ENCODE data around the gene FFAR4. TPM values are rescaled to one million over a fixed set of nuclear protein-coding genes. Genes with fewer than 3 reads are reported as not detected.

Gene FFAR4
- total RNA-seq, 1 donor from 2014 or later, result 0.08 TPM

- intact Hi-C loops (cut with micrococcal nuclease), result no loop called here
- peaks cover 12% of the 10 kb centered on the region for H3K9me3 ChIP-seq (replicated peaks)
- H3K36me3 ChIP-seq, result no peaks in the 10 kb centered on the region
- H3K27me3 ChIP-seq (ENCODE audit: low read depth), result peaks cover 68% of the 10 kb centered on the region
- DNase-seq, result no peak
- no peak overlapping the region for H3K4me3 ChIP-seq
- no peaks in the 10 kb centered on the region for H3K4me1 ChIP-seq
- H3K27ac ChIP-seq (replicated peaks), result no peak overlapping the region
- TF ChIP-seq CTCF (IDR thresholded peaks at IDR 0.05; ENCODE audit: borderline replicate concordance), result no peak
Measured at GRCh38 chr10:93608421-93608820, 42.0 kb downstream of the FFAR4 start.

- no peak for DNase-seq
- Histone ChIP-seq H3K4me3 (no peak within 1 kb of the TSS), H3K27ac (replicated peaks) (no peak within 1 kb of the TSS), H3K27me3 (ENCODE audit: low read depth) (peaks cover 29% of the 10 kb centered on the region), H3K9me3 (replicated peaks) (peaks cover 6% of the 10 kb centered on the region), H3K4me1 (no peaks in the 10 kb centered on the region), H3K36me3 (no peaks in the 10 kb centered on the region)
- intact Hi-C loops (cut with micrococcal nuclease), result no loop called here
- no peak for TF ChIP-seq CTCF (IDR thresholded peaks at IDR 0.05; ENCODE audit: borderline replicate concordance)
Measured at GRCh38 chr10:93612311-93612710, 45.8 kb downstream of the FFAR4 start, which contains the start of gene PDE6C. Gene PDE6C (plus strand): TSS chr10:93612537. CDS start chr10:93612726, 189 bp downstream.

- TF ChIP-seq CTCF (IDR thresholded peaks at IDR 0.05; ENCODE audit: borderline replicate concordance), result no peak
- intact Hi-C loops (cut with micrococcal nuclease), result no loop called here
- H3K4me3 ChIP-seq, result no peak overlapping the region
- no peaks in the 10 kb centered on the region for H3K36me3 ChIP-seq
- no peaks in the 10 kb centered on the region for H3K9me3 ChIP-seq (replicated peaks)
- peaks cover 26% of the 10 kb centered on the region for H3K27me3 ChIP-seq (ENCODE audit: low read depth)
- no peak for DNase-seq
- no peaks in the 10 kb centered on the region for H3K4me1 ChIP-seq
- no peak overlapping the region for H3K27ac ChIP-seq (replicated peaks)
Measured at GRCh38 chr10:93613126-93613525, 46.7 kb downstream of the FFAR4 start.

GRCh38 chr10:93614101-93614825 lies 47.8 kb downstream of the FFAR4 start:
- DNase-seq, result no peak
- Histone ChIP-seq H3K9me3 (replicated peaks) (no peaks in the 10 kb centered on the region), H3K27me3 (ENCODE audit: low read depth) (peaks cover 17% of the 10 kb centered on the region), H3K4me3 (no peak overlapping the region), H3K4me1 (no peaks in the 10 kb centered on the region), H3K36me3 (no peaks in the 10 kb centered on the region), H3K27ac (replicated peaks) (no peak overlapping the region)
- TF ChIP-seq CTCF (IDR thresholded peaks at IDR 0.05; ENCODE audit: borderline replicate concordance), result no peak
- intact Hi-C loops (cut with micrococcal nuclease), result no loop called here

- no peaks in the 10 kb centered on the region for H3K4me1 ChIP-seq
- intact Hi-C loops (cut with micrococcal nuclease), result no loop called here
- H3K4me3 ChIP-seq, result no peak overlapping the region
- no peaks in the 10 kb centered on the region for H3K9me3 ChIP-seq (replicated peaks)
- no peak overlapping the region for H3K27ac ChIP-seq (replicated peaks)
- TF ChIP-seq CTCF (IDR thresholded peaks at IDR 0.05; ENCODE audit: borderline replicate concordance), result no peak
- no peaks in the 10 kb centered on the region for H3K36me3 ChIP-seq
- H3K27me3 ChIP-seq (ENCODE audit: low read depth), result peaks cover 2% of the 10 kb centered on the region
- DNase-seq, result no peak
Measured at GRCh38 chr10:93615576-93616235, 49.2 kb downstream of the FFAR4 start.

Data from left ventricle myocardium inferior (tissue), 1 donor.